AG09309 (cell line): ENCODE results near the gene C6orf136.
A peak's percentile ranks its signal among the peaks of the same experiment; 100 is the strongest.

Experiments
- DNase-seq: peaks from one replicate; pipeline ENCODE4 v3.0.0-alpha.2; 2010; ENCODE audit warnings: low read depth
- H3K4me3 ChIP-seq: 2 replicates; pipeline ENCODE4 v1.5.1; 2011; ENCODE audit warnings: mild to moderate bottlenecking, low read depth, low read length, moderate library complexity; ENCODE audit not compliant: control insufficient read depth
- TF ChIP-seq, protein P1 (sequence below): IDR thresholded peaks from 2 replicates; pipeline ENCODE4 v1.5.1; 2011; ENCODE audit warnings: mild to moderate bottlenecking, low read depth, low read length, inconsistent platforms; ENCODE audit not compliant: insufficient read depth, control insufficient read depth; ENCODE audit errors: missing control alignments

The C6orf136 gene

DNA sequence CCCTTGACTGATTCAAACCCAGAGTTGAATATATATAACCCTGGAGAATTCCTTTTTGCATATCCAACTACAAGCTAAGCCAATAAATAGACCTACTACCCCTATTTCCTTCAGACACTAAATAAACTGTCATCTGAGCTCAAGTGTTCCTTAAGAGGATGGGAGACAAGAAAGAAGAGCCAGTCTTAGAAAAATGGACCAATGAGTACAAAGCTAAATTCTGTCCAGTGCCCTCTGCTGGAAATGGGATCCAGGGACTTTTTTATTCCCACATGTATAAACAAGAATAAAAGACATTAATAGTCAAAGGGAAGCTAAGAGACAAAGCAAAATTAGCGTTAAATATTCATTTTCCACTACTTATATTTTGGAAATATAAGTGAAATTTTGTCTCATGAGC, 34.7 kb upstream of the C6orf136 start:
- no peak for DNase-seq
- TF ChIP-seq, protein P1, sequence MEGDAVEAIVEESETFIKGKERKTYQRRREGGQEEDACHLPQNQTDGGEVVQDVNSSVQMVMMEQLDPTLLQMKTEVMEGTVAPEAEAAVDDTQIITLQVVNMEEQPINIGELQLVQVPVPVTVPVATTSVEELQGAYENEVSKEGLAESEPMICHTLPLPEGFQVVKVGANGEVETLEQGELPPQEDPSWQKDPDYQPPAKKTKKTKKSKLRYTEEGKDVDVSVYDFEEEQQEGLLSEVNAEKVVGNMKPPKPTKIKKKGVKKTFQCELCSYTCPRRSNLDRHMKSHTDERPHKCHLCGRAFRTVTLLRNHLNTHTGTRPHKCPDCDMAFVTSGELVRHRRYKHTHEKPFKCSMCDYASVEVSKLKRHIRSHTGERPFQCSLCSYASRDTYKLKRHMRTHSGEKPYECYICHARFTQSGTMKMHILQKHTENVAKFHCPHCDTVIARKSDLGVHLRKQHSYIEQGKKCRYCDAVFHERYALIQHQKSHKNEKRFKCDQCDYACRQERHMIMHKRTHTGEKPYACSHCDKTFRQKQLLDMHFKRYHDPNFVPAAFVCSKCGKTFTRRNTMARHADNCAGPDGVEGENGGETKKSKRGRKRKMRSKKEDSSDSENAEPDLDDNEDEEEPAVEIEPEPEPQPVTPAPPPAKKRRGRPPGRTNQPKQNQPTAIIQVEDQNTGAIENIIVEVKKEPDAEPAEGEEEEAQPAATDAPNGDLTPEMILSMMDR, result peak; percentile 47
- H3K4me3 ChIP-seq, result no peak overlapping the region

DNA sequence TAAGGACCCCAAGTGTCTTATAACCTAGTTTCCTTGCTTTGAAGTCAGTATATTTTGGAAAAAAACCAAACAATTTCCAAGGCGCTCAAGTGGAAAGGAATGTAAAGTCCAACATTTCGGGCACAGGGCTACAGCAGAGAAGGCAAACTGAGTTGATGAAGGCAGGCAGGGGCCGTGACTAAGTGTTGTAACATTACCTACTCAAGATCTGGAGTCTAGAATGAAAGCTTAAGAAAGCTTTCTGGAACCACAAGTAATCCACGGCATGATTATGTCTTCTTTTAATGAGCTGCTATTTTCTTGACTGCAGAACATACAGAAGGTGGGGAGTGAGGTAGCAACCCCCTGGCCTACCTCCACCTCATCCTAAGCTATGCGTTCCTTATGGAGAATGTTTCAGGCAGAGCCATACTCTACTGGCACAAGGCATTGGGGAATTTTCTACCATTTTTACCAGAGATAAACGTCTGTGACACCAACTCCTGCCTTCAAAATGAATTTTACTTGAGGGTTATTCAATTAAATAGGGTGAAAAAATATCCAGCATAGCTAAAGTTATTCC, 34.2 kb upstream of the C6orf136 start:
- no peak overlapping the region for H3K4me3 ChIP-seq
- TF ChIP-seq, protein P1, result no peak
- no peak for DNase-seq

DNA sequence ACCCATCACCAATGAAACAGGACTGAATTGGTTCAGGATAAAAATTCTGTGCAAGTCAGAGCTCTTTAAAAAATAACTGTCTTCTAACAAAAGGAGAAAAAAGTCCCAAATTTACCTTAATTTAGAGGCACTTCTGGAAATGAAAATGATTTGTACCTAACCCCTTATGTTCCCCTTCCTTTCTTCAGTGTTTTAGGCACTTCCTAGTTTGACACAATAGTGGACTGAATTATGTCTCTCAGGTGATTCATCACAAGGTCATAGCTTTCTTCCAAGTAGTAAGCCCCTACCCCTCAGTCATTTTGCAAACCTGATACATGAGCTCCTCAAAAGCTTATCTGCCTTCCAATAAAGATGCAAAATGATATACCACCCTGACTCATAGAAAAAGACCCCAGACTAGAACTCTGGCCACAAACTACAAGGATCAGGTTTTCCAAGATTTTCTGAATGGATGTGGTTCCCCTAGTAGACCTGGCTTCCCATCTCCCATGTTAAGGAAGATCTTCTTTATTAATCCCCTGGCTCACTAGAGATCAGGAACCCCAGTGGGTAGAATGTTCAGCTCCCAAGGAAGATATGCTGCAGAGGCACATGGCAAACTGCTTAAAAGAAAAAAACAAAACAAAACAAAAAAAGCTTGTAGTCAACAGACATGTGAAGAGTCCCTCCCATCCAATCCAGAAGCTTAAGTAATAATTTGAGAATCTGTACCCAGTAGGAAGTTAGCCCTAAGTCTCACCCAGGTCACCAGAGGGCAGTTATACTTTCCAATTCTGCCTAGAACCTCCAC, 33.5 kb upstream of the C6orf136 start:
- DNase-seq, result no peak
- TF ChIP-seq, protein P1, result no peak
- no peak overlapping the region for H3K4me3 ChIP-seq

DNA sequence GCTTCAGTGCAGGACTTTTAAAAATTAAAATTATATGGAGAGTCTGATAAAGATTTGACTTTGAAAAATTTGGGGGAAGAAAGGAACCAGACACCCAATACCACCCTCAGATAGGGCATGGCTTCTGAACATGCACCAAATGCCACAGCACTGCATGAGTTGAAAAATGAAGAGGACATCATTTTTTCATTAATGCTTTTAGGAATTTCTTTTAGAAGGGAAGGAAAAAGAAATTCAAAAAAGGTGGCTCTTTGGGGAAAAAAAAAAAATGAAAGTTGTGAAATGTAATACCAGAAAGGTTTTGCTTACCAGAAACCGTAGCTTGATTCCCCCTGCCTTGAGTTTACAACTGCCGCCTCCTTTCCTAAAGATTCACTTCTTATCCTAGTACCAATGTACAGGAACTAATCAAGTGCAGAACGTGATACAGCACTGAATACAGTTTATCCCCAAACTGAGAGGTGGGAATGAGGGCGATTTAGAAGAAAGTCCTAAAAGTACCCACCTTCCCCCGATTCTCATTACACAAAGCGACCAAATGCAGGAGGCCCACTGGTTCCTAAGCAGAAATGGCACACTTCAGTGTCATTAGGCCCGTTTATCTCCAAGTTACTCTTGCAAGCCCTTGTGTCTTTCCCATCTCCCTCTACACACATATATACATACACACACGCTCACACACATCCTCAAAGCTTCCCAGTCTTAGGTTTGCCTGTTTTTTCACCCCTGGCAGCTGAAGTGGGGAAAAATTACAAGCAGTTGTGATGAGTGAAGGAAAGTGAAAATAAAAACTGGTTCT, 32.7 kb upstream of the C6orf136 start:
- TF ChIP-seq, protein P1, result no peak
- H3K4me3 ChIP-seq, result peak overlapping the region; percentile 22
- no peak for DNase-seq

DNA sequence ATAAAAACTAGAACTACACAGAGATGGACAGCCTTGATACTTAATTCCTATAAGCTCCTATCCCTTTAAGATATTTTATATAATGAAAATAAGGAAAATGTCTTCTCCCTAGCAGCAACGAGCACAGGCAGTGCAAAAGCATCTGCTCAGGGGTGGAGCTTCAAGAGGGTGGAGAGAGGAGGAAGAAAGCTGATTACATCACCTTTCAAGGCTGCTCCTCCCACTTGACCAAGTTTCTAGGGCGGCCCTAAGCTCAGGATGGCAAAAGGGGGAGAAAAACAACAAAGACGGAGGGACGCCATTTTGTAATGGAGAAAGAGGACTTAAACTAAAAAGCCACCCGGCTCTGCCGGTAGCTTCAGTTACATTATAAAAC, 32.1 kb upstream of the C6orf136 start:
- DNase-seq, result peak; percentile 94
- H3K4me3 ChIP-seq, result peak overlapping the region; percentile 95; the same call in 1 of the 2 replicates
- TF ChIP-seq, protein P1, result no peak

DNA sequence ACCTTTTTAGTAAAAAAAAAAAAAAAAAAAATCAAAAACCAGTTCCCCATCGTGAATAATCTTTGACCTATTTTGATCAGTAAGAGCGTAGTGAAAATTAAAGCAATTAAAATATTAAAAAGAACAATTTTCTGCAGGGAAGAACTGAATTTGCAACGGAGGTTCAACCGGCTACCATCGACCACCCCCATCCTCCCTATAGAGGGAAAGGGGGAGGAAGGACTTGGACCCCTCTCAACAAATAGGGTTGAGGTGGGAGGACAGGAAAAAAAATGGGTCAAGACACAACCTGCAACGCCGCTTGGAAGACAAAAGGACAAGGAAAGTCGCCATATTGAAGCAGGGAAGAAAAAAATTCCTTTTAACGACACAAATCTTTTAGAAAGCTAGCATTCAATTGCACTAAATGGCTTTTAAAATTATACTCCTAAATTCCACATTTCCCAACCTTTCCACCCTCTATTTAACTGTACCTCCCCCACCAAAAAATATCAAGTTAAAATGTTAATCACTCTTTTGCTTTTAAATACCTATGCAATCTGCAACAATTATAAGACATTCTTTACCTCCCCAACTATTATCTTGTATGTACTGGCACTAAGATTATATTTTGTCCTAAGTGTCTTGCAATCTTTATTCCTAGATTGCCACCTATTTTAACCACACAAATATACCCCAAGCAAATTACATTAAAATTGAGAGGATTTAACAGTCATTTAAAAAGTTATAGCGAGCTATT, 31.5 kb upstream of the C6orf136 start:
- peak overlapping the region; percentile 95 for H3K4me3 ChIP-seq
- TF ChIP-seq, protein P1, result no peak
- peak; percentile 62 for DNase-seq
